ENCODE data around the gene NBAS. TPM values are rescaled to one million over a fixed set of nuclear protein-coding genes. Genes with fewer than 3 reads are reported as not detected.

The NBAS gene
- polyA plus RNA-seq, 1 donor (not counting 4 experiments of a cell fraction or from before 2014, with no cell fraction given): 27.9 TPM

DNA sequence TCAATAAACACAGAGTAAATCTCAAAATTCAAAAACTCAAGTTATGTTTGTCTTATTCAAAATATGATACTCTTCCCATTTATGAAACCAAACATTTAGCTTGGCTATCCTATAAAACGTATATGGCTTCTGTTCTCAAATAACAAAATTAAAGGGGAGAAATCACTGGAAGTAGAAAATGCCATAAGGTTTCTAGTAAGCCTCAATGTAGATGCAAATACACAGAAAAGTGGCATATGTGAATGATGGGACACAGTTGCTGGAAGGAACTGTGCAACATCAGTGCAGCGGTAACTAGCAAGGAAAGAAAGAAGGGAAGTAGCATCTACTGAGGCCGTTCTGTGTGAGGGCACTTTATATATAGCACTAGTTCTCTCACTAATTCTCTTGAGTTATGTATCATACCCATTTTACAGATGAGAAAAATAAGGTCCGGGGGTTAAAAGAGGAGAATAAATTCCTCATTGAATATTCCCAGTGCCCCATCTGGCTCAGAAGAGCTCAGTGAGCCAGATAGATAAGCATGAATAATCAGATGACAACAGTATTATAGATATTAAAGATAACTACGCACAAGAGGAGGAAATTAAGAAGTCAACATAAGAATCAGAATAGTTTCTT lies 27.2 kb downstream of the NBAS start:
- H3K4me3 ChIP-seq (ENCODE audit: control insufficient read depth in 2 of 3, extremely low read depth in 1 of 3, insufficient read depth in 2 of 3, low read depth in 1 of 3, low read length in 3 of 3): no peak overlapping the region
- dilution Hi-C loops (cut with MboI; ENCODE audit: extremely low pct_ligation_motif_present, low sequenced_read_pairs): no loop called here
- no peak for DNase-seq (ENCODE audit: low read depth, low spot score)

GRCh38 chr2:15532996-15533395 lies 28.1 kb downstream of the NBAS start:
- dilution Hi-C loops (cut with MboI; ENCODE audit: extremely low pct_ligation_motif_present, low sequenced_read_pairs): no loop called here
- DNase-seq (ENCODE audit: low read depth, low spot score) (no peak), FAIRE-seq (no peak)
- H4K20me1 ChIP-seq (ENCODE audit: control insufficient read depth, extremely low read depth, insufficient read depth, low read length): no peaks in the 10 kb centered on the region
- no peaks in the 10 kb centered on the region for H3K27me3 ChIP-seq (ENCODE audit: control insufficient read depth, extremely low read depth, insufficient read depth, low read length)
- H3K4me2 ChIP-seq (ENCODE audit: control insufficient read depth, extremely low read depth, insufficient read depth, low read depth, low read length): no peak overlapping the region
- H3K27ac ChIP-seq (ENCODE audit: control insufficient read depth, insufficient read depth, low read length): no peak overlapping the region
- H3K36me3 ChIP-seq (ENCODE audit: control insufficient read depth in 2 of 2, extremely low read depth in 1 of 2, insufficient read depth in 2 of 2, low read length in 2 of 2): peaks cover 0 to 4% of the 10 kb centered on the region in 2 experiments
- H3K9me1 ChIP-seq (ENCODE audit: control insufficient read depth, extremely low read depth, insufficient read depth, low read length): no peaks in the 10 kb centered on the region
- no peak overlapping the region for H2AFZ ChIP-seq (ENCODE audit: control insufficient read depth, low read length)
- no peak overlapping the region for H3K9ac ChIP-seq (ENCODE audit: control insufficient read depth, extremely low read depth, insufficient read depth, low read length)
- H3K4me3 ChIP-seq (ENCODE audit: control insufficient read depth in 2 of 3, extremely low read depth in 1 of 3, insufficient read depth in 2 of 3, low read depth in 1 of 3, low read length in 3 of 3): no peak overlapping the region
- TF ChIP-seq EZH2 (IDR thresholded peaks at IDR 0.05; ENCODE audit: low read length): no peak
- TF ChIP-seq CTCF (optimal IDR thresholded peaks at IDR 0.05 in 1 of 3, IDR thresholded peaks at IDR 0.05 in 1 of 3, conservative IDR thresholded peaks at IDR 0.05 in 1 of 3; ENCODE audit: extremely low read depth in 1 of 3, insufficient read depth in 2 of 3, low read length in 3 of 3): no peak
- no peaks in the 10 kb centered on the region for H3K9me3 ChIP-seq (ENCODE audit: control insufficient read depth, low read depth, low read length)
- H3K79me2 ChIP-seq (ENCODE audit: control insufficient read depth, insufficient read depth, low read length): no peaks in the 10 kb centered on the region
- H3K4me1 ChIP-seq (ENCODE audit: control insufficient read depth, extremely low read depth, insufficient read depth, low read length): no peaks in the 10 kb centered on the region

More for the DNA sequence above, 27.2 kb downstream of the NBAS start:
- Histone ChIP-seq H3K27ac (ENCODE audit: control insufficient read depth, insufficient read depth, low read length) (no peak overlapping the region), H3K36me3 (ENCODE audit: control insufficient read depth in 2 of 2, extremely low read depth in 1 of 2, insufficient read depth in 2 of 2, low read length in 2 of 2) (peaks cover 0 to 4% of the 10 kb centered on the region in 2 experiments), H3K9ac (ENCODE audit: control insufficient read depth, extremely low read depth, insufficient read depth, low read length) (no peak overlapping the region), H3K4me2 (ENCODE audit: control insufficient read depth, extremely low read depth, insufficient read depth, low read depth, low read length) (no peak overlapping the region), H3K79me2 (ENCODE audit: control insufficient read depth, insufficient read depth, low read length) (no peaks in the 10 kb centered on the region), H3K27me3 (ENCODE audit: control insufficient read depth, extremely low read depth, insufficient read depth, low read length) (no peaks in the 10 kb centered on the region), H2AFZ (ENCODE audit: control insufficient read depth, low read length) (no peak overlapping the region), H3K4me1 (ENCODE audit: control insufficient read depth, extremely low read depth, insufficient read depth, low read length) (no peaks in the 10 kb centered on the region), H3K9me3 (ENCODE audit: control insufficient read depth, low read depth, low read length) (no peaks in the 10 kb centered on the region), H4K20me1 (ENCODE audit: control insufficient read depth, extremely low read depth, insufficient read depth, low read length) (no peaks in the 10 kb centered on the region), H3K9me1 (ENCODE audit: control insufficient read depth, extremely low read depth, insufficient read depth, low read length) (no peaks in the 10 kb centered on the region)
- TF ChIP-seq EZH2 (IDR thresholded peaks at IDR 0.05; ENCODE audit: low read length) (no peak), CTCF (optimal IDR thresholded peaks at IDR 0.05 in 1 of 3, IDR thresholded peaks at IDR 0.05 in 1 of 3, conservative IDR thresholded peaks at IDR 0.05 in 1 of 3; ENCODE audit: extremely low read depth in 1 of 3, insufficient read depth in 2 of 3, low read length in 3 of 3) (no peak)
- FAIRE-seq: peak; percentile 13

Data from keratinocyte (primary cell).